EL (cell line): ENCODE data around the gene CCNQ.

ENCODE experiments used
- DNase-seq: peaks from one replicate; pipeline ENCODE4 v3.0.0-alpha.2; 2016

Gene CCNQ

GRCh38 chrX:153637121-153638040 is 38.4 kb upstream of the CCNQ start:
- DNase-seq: no peak

GRCh38 chrX:153636716-153637115 is 37.8 kb upstream of the CCNQ start:
- DNase-seq: no peak

- peak; percentile 30 for DNase-seq
Measured at GRCh38 chrX:153635788-153636668, 37.1 kb upstream of the CCNQ start.

- no peak for DNase-seq
Measured at GRCh38 chrX:153635388-153635787, 36.4 kb upstream of the CCNQ start.

- DNase-seq: no peak
Measured at GRCh38 chrX:153634832-153635231, 35.9 kb upstream of the CCNQ start.

GRCh38 chrX:153634236-153634635 is 35.3 kb upstream of the CCNQ start:
- DNase-seq: no peak

- DNase-seq: no peak
Measured at GRCh38 chrX:153633607-153634180, 34.8 kb upstream of the CCNQ start.

GRCh38 chrX:153633048-153633447 is 34.1 kb upstream of the CCNQ start:
- no peak for DNase-seq

GRCh38 chrX:153632595-153632946 is 33.6 kb upstream of the CCNQ start:
- DNase-seq: no peak

- DNase-seq: no peak
Measured at GRCh38 chrX:153631907-153632594, 33.1 kb upstream of the CCNQ start.

GRCh38 chrX:153631346-153631745 is 32.4 kb upstream of the CCNQ start:
- DNase-seq: no peak

- DNase-seq: no peak
Measured at GRCh38 chrX:153628665-153629064, 29.7 kb upstream of the CCNQ start.

- no peak for DNase-seq
Measured at GRCh38 chrX:153628129-153628528, 29.2 kb upstream of the CCNQ start.

- DNase-seq: no peak
Measured at GRCh38 chrX:153627675-153628111, 28.8 kb upstream of the CCNQ start.

- no peak for DNase-seq
Measured at GRCh38 chrX:153626863-153627674, 28.1 kb upstream of the CCNQ start.

GRCh38 chrX:153626025-153626633 is 27.2 kb upstream of the CCNQ start:
- DNase-seq: no peak

GRCh38 chrX:153625271-153626024 is 26.5 kb upstream of the CCNQ start:
- no peak for DNase-seq

GRCh38 chrX:153624196-153625091 is 25.5 kb upstream of the CCNQ start:
- no peak for DNase-seq

- DNase-seq: no peak
Measured at GRCh38 chrX:153623310-153624029, 24.5 kb upstream of the CCNQ start.
